IMR-90 (cell line): Measurements from ENCODE around the gene LNP1. TPM values are rescaled to one million over a fixed set of nuclear protein-coding genes. Genes with fewer than 3 reads are reported as not detected.

Source experiments
- ATAC-seq: fragments of 200-7000 bp; cut with Tn5 transposase; 2 replicates; pipeline ENCODE4 v1.9.1; 2020; ENCODE audit warnings: low read depth, mild to moderate bottlenecking, moderate library complexity
- BruUV-seq: library from RNA; stranded (reverse); fragments of 400-500 nt; replicated peaks from 2 replicates; lab custom pipeline; 2021; lab: Mats Ljungman, UMichigan
- CTCF ChIA-PET: fragments of 300-600 bp; formaldehyde crosslinking; extraction: SDS; loops from one replicate; lab custom pipeline; 2021; ENCODE audit warnings: antibody characterized with exemption; lab: Yijun Ruan, JAX
- POLR2A ChIA-PET: fragments of 300-600 bp; sonication (Branson Sonifier 250); formaldehyde crosslinking; loops from one replicate; lab custom pipeline; 2022; ENCODE audit warnings: antibody characterized with exemption; ENCODE audit not compliant: unreplicated experiment; lab: Charles Lee
- DNase-seq: peaks from one replicate; pipeline ENCODE4 v3.0.0; 2013
- H2AFZ ChIP-seq: replicated peaks from 2 replicates; pipeline ENCODE3; 2013; ENCODE audit warnings: low read length, mild to moderate bottlenecking; ENCODE audit not compliant: poor library complexity
- H2AK5ac ChIP-seq: 2 replicates; pipeline ENCODE4 v1.6.1; 2013; ENCODE audit warnings: low read depth, low read length, inconsistent platforms
- H2AK9ac ChIP-seq: replicated peaks from 2 replicates; pipeline ENCODE3; 2013; ENCODE audit warnings: mild to moderate bottlenecking, low read depth, low read length, moderate library complexity; ENCODE audit not compliant: poor library complexity
- H2BK120ac ChIP-seq: 2 replicates; pipeline ENCODE4 v1.6.1; 2013; ENCODE audit warnings: low read depth, low read length, inconsistent platforms
- H2BK15ac ChIP-seq: 3 replicates; pipeline ENCODE4 v1.6.1; 2013; ENCODE audit warnings: low read depth, low read length, inconsistent platforms
- H2BK20ac ChIP-seq: 2 replicates; pipeline ENCODE4 v1.6.1; 2013; ENCODE audit warnings: low read depth, mild to moderate bottlenecking, inconsistent platforms, low read length, moderate library complexity
- H2BK5ac ChIP-seq: 2 replicates; pipeline ENCODE4 v1.6.1; 2013; ENCODE audit warnings: mild to moderate bottlenecking, low read depth, low read length, inconsistent platforms; ENCODE audit not compliant: poor library complexity, severe bottlenecking
- H3K14ac ChIP-seq: replicated peaks from 2 replicates; pipeline ENCODE4 v1.6.1; 2013; ENCODE audit warnings: low read depth, low read length, inconsistent platforms
- H3K18ac ChIP-seq: 2 replicates; pipeline ENCODE4 v1.6.1; 2013; ENCODE audit warnings: low read depth, low read length, control low read depth
- H3K23ac ChIP-seq: 2 replicates; pipeline ENCODE4 v1.6.1; 2013; ENCODE audit warnings: low read depth, low read length, inconsistent platforms
- H3K27ac ChIP-seq: 2 replicates; pipeline ENCODE4 v1.5.1; 2013; ENCODE audit warnings: mild to moderate bottlenecking, control low read depth, low read length; ENCODE audit not compliant: insufficient read depth
- H3K27me3 ChIP-seq: 2 replicates; pipeline ENCODE4 v1.6.1; 2013; ENCODE audit warnings: low read length; ENCODE audit not compliant: control insufficient read depth, insufficient read depth
- H3K36me3 ChIP-seq: 2 replicates; pipeline ENCODE4 v1.6.1; 2013; ENCODE audit warnings: low read length, mixed read lengths; ENCODE audit not compliant: control insufficient read depth, insufficient read depth
- H3K4ac ChIP-seq: 2 replicates; pipeline ENCODE4 v1.6.1; 2013; ENCODE audit warnings: low read depth, low read length, inconsistent platforms
- H3K4me1 ChIP-seq: 2 replicates; pipeline ENCODE4 v1.6.1; 2013; ENCODE audit warnings: low read length, mixed read lengths; ENCODE audit not compliant: control insufficient read depth, insufficient read depth
- H3K4me2 ChIP-seq: 2 replicates; pipeline ENCODE4 v1.6.1; 2013; ENCODE audit warnings: low read depth, mild to moderate bottlenecking, control low read depth, low read length, moderate library complexity
- H3K4me3 ChIP-seq: 2 replicates; pipeline ENCODE4 v1.5.1; 2013; ENCODE audit warnings: low read depth, mild to moderate bottlenecking, control low read depth, low read length, moderate library complexity; ENCODE audit not compliant: insufficient read depth
- H3K56ac ChIP-seq: 2 replicates; pipeline ENCODE4 v1.6.1; 2013; ENCODE audit warnings: low read length, inconsistent platforms; ENCODE audit not compliant: insufficient read depth; ENCODE audit errors: extremely low read depth
- H3K79me1 ChIP-seq, 2 experiments: 2 replicates each; pipeline ENCODE4 v1.6.1; 2013; ENCODE audit warnings: low read length in 2 of 2, inconsistent platforms in 1 of 2, low read depth in 1 of 2
- H3K9ac ChIP-seq: 2 replicates; pipeline ENCODE4 v1.6.1; 2013; ENCODE audit warnings: low read depth, low read length, control low read depth
- H3K9me1 ChIP-seq: 2 replicates; pipeline ENCODE4 v1.6.1; 2013; ENCODE audit warnings: low read length, inconsistent platforms; ENCODE audit not compliant: insufficient read depth
- H3K9me3 ChIP-seq: 2 replicates; pipeline ENCODE4 v1.6.1; 2013; ENCODE audit warnings: low read length; ENCODE audit not compliant: control insufficient read depth, insufficient read depth
- H4K20me1 ChIP-seq: 2 replicates; pipeline ENCODE4 v1.6.1; 2013; ENCODE audit warnings: low read length, inconsistent platforms; ENCODE audit not compliant: insufficient read depth
- H4K5ac ChIP-seq: 2 replicates; pipeline ENCODE4 v1.6.1; 2013; ENCODE audit warnings: mild to moderate bottlenecking, low read depth, low read length, control low read depth
- H4K8ac ChIP-seq, 2 experiments: 2 replicates each; pipeline ENCODE4 v1.6.1; 2013; ENCODE audit warnings: low read depth in 2 of 2, low read length in 2 of 2, control low read depth in 1 of 2, inconsistent platforms in 1 of 2
- H4K91ac ChIP-seq: 2 replicates; pipeline ENCODE4 v1.6.1; 2013; ENCODE audit warnings: low read depth, low read length, inconsistent platforms; ENCODE audit not compliant: insufficient read depth
- BHLHE40 ChIP-seq: fragments of 150-350 bp; IDR thresholded peaks from 2 replicates; pipeline ENCODE4 v1.6.1; 2016; ENCODE audit warnings: mild to moderate bottlenecking, low read depth, low read length
- CEBPB ChIP-seq: IDR thresholded peaks from 2 replicates; pipeline ENCODE4 v1.6.1; 2012; ENCODE audit warnings: low read depth, low read length, improper control_type of control experiment
- CHD1 ChIP-seq: IDR thresholded peaks from 2 replicates; pipeline ENCODE4 v1.6.1; 2012; ENCODE audit warnings: low read depth, low read length, improper control_type of control experiment
- CTCF ChIP-seq: conservative IDR thresholded peaks from 2 replicates; pipeline ENCODE4 v1.5.1; 2012; ENCODE audit warnings: mild to moderate bottlenecking, low read depth, low read length, improper control_type of control experiment
- FOS ChIP-seq: fragments of 150-350 bp; IDR thresholded peaks from 2 replicates; pipeline ENCODE4 v1.6.1; 2016; ENCODE audit warnings: low read depth, low read length
- MAFK ChIP-seq: IDR thresholded peaks from 2 replicates; pipeline ENCODE4 v1.6.1; 2012; ENCODE audit warnings: low read depth, low read length, improper control_type of control experiment
- MAZ ChIP-seq: IDR thresholded peaks from 2 replicates; pipeline ENCODE4 v1.6.1; 2012; ENCODE audit warnings: low read depth, mild to moderate bottlenecking, low read length, improper control_type of control experiment, moderate library complexity, borderline replicate concordance
- MXI1 ChIP-seq: IDR thresholded peaks from 2 replicates; pipeline ENCODE4 v1.6.1; 2012; ENCODE audit warnings: low read depth, mild to moderate bottlenecking, low read length, moderate library complexity, borderline replicate concordance
- NFE2L2 ChIP-seq: fragments of 150-350 bp; IDR thresholded peaks from 2 replicates; pipeline ENCODE4 v1.6.1; 2016; ENCODE audit warnings: low read depth, mild to moderate bottlenecking, low read length
- POLR2A ChIP-seq: IDR thresholded peaks from 2 replicates; pipeline ENCODE4 v1.6.1; 2012; ENCODE audit warnings: mild to moderate bottlenecking, low read depth, low read length
- RAD21 ChIP-seq: IDR thresholded peaks from 2 replicates; pipeline ENCODE4 v1.6.1; 2012; ENCODE audit warnings: low read length, improper control_type of control experiment
- RCOR1 ChIP-seq: IDR thresholded peaks from 2 replicates; pipeline ENCODE4 v1.6.1; 2012; ENCODE audit warnings: mild to moderate bottlenecking, low read length, improper control_type of control experiment; ENCODE audit not compliant: insufficient replicate concordance
- RFX5 ChIP-seq: IDR thresholded peaks from 2 replicates; pipeline ENCODE4 v1.8.0; 2012; ENCODE audit warnings: low read depth, mild to moderate bottlenecking, low read length, moderate library complexity
- SMC3 ChIP-seq: fragments of 150-350 bp; IDR thresholded peaks from 2 replicates; pipeline ENCODE4 v1.6.1; 2016; ENCODE audit warnings: low read depth, mild to moderate bottlenecking, antibody characterized with exemption, low read length, moderate library complexity
- WGBS, 2 experiments: methylation state at CpG; one replicate each; pipeline versions ENCODE4 v1.1.5 to v1.1.7; 2013; ENCODE audit warnings: missing lambda C conversion rate in 2 of 2; ENCODE audit not compliant: insufficient read length in 1 of 2; ENCODE audit errors: extremely low coverage in 2 of 2; 5-methylcytosine and 5-hydroxymethylcytosine counted together
- dilution Hi-C: fragments of 300-500 bp; cut with HindIII; formaldehyde crosslinking; loops from one replicate; pipeline ENCODE4 v1.14.3; 2018; ENCODE audit warnings: low sequenced_read_pairs; ENCODE audit not compliant: unreplicated experiment
- in situ Hi-C: fragments of 300-500 bp; cut with MboI; formaldehyde crosslinking; loops from 3 replicates; pipeline ENCODE4 v1.14.3; 2019; ENCODE audit warnings: low sequenced_read_pairs, inconsistent platforms, mixed read lengths
- intact Hi-C: fragments of 100-400 bp; cut with micrococcal nuclease; formaldehyde crosslinking; loops from 2 replicates; pipeline ENCODE4 v1.10.0; 2022
- polyA plus RNA-seq, 3 experiments: library from polyadenylated mRNA; depleted of rRNA; stranded (reverse); fragments of >200 nt; gene quantifications; 2 replicates each; pipeline ENCODE4 v1.2.3, GENCODE V29; 2012; ENCODE audit warnings: low replicate concordance in 1 of 3
- total RNA-seq: library from RNA; depleted of rRNA; stranded (reverse); fragments of >200 nt; gene quantifications from 2 replicates; pipeline ENCODE4 v1.2.3, GENCODE V29; 2012
- TF ChIP-seq, protein P1 (sequence below): fragments of 150-350 bp; IDR thresholded peaks from 2 replicates; pipeline ENCODE4 v1.6.1; 2017; ENCODE audit warnings: mild to moderate bottlenecking, antibody characterized with exemption, low read length, low read depth
- TF ChIP-seq, protein P2 (sequence below): fragments of 150-350 bp; IDR thresholded peaks from 2 replicates; pipeline ENCODE4 v1.6.1; 2016; ENCODE audit warnings: low read depth, mild to moderate bottlenecking, low read length, moderate library complexity, borderline replicate concordance

The LNP1 gene
- total and polyA plus RNA-seq, 2 of the 4 experiments (the other 2 are of a cell fraction) = 2.2 to 2.4 TPM

- DNase-seq (no peak), ATAC-seq (no peak)
- H3K4me1 ChIP-seq = peaks cover 2% of the 10 kb centered on the region; the same call in 1 of the 2 replicates
- no peaks in the 10 kb centered on the region for H3K9me3 ChIP-seq
- intact Hi-C loops (no loop called here), dilution Hi-C loops (no loop called here), in situ Hi-C loops (no loop called here)
- H3K79me1 ChIP-seq = no peaks in the 10 kb centered on the region
- no peaks in the 10 kb centered on the region for H3K27me3 ChIP-seq
- no peak overlapping the region for H3K4ac ChIP-seq
- H3K36me3 ChIP-seq = no peaks in the 10 kb centered on the region
- CTCF ChIA-PET = no interaction called here
- no peak overlapping the region for H2BK120ac ChIP-seq
- BruUV-seq = no TSS peak
- 45% methylated on average over 5 of the region's 8 CpGs; no CpG with 5 or more reads in 1 of the 2 experiments for WGBS, 2 experiments
- no peak overlapping the region for H4K8ac ChIP-seq
- no peak overlapping the region for H4K91ac ChIP-seq
- no peaks in the 10 kb centered on the region; the same call in 1 of the 2 replicates for H3K9me1 ChIP-seq
- no peak overlapping the region for H2BK20ac ChIP-seq
- H3K56ac ChIP-seq = no peak overlapping the region; the same call in 1 of the 2 replicates
- no peak overlapping the region for H3K18ac ChIP-seq
- H2AK9ac ChIP-seq = no peak overlapping the region
- TF ChIP-seq NFE2L2 (no peak), RCOR1 (no peak), FOS (no peak), CTCF (no peak), CHD1 (no peak), MAFK (no peak), MXI1 (no peak), RAD21 (no peak), RFX5 (no peak), BHLHE40 (no peak), MAZ (no peak), SMC3 (no peak), CEBPB (no peak), POLR2A (no peak)
- TF ChIP-seq, protein P1, sequence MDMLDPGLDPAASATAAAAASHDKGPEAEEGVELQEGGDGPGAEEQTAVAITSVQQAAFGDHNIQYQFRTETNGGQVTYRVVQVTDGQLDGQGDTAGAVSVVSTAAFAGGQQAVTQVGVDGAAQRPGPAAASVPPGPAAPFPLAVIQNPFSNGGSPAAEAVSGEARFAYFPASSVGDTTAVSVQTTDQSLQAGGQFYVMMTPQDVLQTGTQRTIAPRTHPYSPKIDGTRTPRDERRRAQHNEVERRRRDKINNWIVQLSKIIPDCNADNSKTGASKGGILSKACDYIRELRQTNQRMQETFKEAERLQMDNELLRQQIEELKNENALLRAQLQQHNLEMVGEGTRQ = no peak
- TF ChIP-seq, protein P2, sequence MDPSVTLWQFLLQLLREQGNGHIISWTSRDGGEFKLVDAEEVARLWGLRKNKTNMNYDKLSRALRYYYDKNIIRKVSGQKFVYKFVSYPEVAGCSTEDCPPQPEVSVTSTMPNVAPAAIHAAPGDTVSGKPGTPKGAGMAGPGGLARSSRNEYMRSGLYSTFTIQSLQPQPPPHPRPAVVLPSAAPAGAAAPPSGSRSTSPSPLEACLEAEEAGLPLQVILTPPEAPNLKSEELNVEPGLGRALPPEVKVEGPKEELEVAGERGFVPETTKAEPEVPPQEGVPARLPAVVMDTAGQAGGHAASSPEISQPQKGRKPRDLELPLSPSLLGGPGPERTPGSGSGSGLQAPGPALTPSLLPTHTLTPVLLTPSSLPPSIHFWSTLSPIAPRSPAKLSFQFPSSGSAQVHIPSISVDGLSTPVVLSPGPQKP = no peak
- no peak overlapping the region for H2AK5ac ChIP-seq
- H3K9ac ChIP-seq = no peak overlapping the region
- no peak overlapping the region for H2AFZ ChIP-seq
- H3K23ac ChIP-seq = no peak overlapping the region
- no peaks in the 10 kb centered on the region for H4K20me1 ChIP-seq
- no peak overlapping the region for H2BK15ac ChIP-seq
- H3K27ac ChIP-seq = no peak overlapping the region
- H4K5ac ChIP-seq = no peak overlapping the region
- POLR2A ChIA-PET = no interaction called here
- no peak overlapping the region for H3K4me3 ChIP-seq
- H3K4me2 ChIP-seq = no peak overlapping the region
- H2BK5ac ChIP-seq = no peak overlapping the region
- no peak overlapping the region for H3K14ac ChIP-seq
Measured at GRCh38 chr3:100426067-100426682, 24.8 kb downstream of the LNP1 start.
